Testis (tissue), 3 donors: ENCODE measurements around the gene LRRC56. TPM values are rescaled to one million over a fixed set of nuclear protein-coding genes. Genes with fewer than 3 reads are reported as not detected.
A peak's percentile ranks its signal among the peaks of the same experiment; 100 is the strongest.

Experiments
- DNase-seq: peaks from one replicate; pipeline ENCODE4 v3.0.0-alpha.2; 2019
- H3K27ac ChIP-seq, 2 donors: fragments of 200-600 bp; sonication (generic); one replicate each; pipeline ENCODE4 v1.5.1; 2019
- H3K27me3 ChIP-seq: fragments of 200-600 bp; sonication (generic); one replicate; pipeline ENCODE4 v1.5.1; 2019
- H3K36me3 ChIP-seq: fragments of 200-600 bp; sonication (generic); one replicate; pipeline ENCODE4 v1.5.1; 2017; ENCODE audit warnings: low read depth; ENCODE audit errors: missing control alignments
- H3K4me1 ChIP-seq: fragments of 200-600 bp; sonication (generic); one replicate; pipeline ENCODE4 v1.5.1; 2019
- H3K4me3 ChIP-seq, 2 donors: fragments of 200-600 bp; sonication (generic); one replicate each; pipeline ENCODE4 v1.5.1; 2017 to 2019
- H3K9me3 ChIP-seq: fragments of 200-600 bp; sonication (generic); one replicate; pipeline ENCODE4 v1.5.1; 2017
- POLR2A ChIP-seq: fragments of 450-650 bp; IDR thresholded peaks from one replicate; pipeline ENCODE4 v1.6.1; 2017; ENCODE audit warnings: antibody characterized with exemption, mild to moderate bottlenecking, moderate library complexity
- WGBS, 2 donors: methylation state at CpG; one replicate each; pipeline ENCODE4 v1.1.5; 2018; 5-methylcytosine and 5-hydroxymethylcytosine counted together
- intact Hi-C: fragments of 100-400 bp; cut with DNase I; formaldehyde crosslinking; loops from one replicate; pipeline ENCODE4 v1.15.1; 2023; ENCODE audit warnings: low total_unique reads
- polyA plus RNA-seq: library from polyadenylated mRNA; stranded (reverse); fragments of 350-450 nt; fragmentation: Illumina TruSeq; extraction: RNeasy Lipid Tissue Mini Kit (QIAGEN cat#74804); gene quantifications from one replicate; pipeline ENCODE4 v1.2.3, GENCODE V29; 2014; ENCODE audit warnings: low read depth, low replicate concordance; ENCODE audit not compliant: insufficient read depth
- total RNA-seq, 2 donors: library from RNA; depleted of rRNA; stranded (reverse); fragments of >200 nt; gene quantifications; one replicate each; pipeline ENCODE4 v1.2.3, GENCODE V29; 2016
- TF ChIP-seq, protein P1 (sequence below), 3 experiments: fragments of 450-650 bp in 2 of 3; fragments of 200-600 bp in 1 of 3; sonication (generic) in 1 of 3; IDR thresholded peaks; one replicate each; pipeline ENCODE4 v1.5.1; 2016 to 2019; ENCODE audit warnings: antibody characterized with exemption in 3 of 3, mild to moderate bottlenecking in 2 of 3, moderate library complexity in 1 of 3

The LRRC56 gene
- total and polyA plus RNA-seq, 3 donors from 2014 or later = 11.6 to 23.5 (median 22.2) TPM

GRCh38 chr11:501683-502287 is 35.5 kb upstream of the LRRC56 start:
- Histone ChIP-seq H3K9me3 (no peaks in the 10 kb centered on the region), H3K36me3 (no peaks in the 10 kb centered on the region), H3K27ac (no peak overlapping the region), H3K4me3 (no peak overlapping the region), H3K4me1 (peaks cover 20% of the 10 kb centered on the region), H3K27me3 (no peaks in the 10 kb centered on the region)
- TF ChIP-seq, protein P1, sequence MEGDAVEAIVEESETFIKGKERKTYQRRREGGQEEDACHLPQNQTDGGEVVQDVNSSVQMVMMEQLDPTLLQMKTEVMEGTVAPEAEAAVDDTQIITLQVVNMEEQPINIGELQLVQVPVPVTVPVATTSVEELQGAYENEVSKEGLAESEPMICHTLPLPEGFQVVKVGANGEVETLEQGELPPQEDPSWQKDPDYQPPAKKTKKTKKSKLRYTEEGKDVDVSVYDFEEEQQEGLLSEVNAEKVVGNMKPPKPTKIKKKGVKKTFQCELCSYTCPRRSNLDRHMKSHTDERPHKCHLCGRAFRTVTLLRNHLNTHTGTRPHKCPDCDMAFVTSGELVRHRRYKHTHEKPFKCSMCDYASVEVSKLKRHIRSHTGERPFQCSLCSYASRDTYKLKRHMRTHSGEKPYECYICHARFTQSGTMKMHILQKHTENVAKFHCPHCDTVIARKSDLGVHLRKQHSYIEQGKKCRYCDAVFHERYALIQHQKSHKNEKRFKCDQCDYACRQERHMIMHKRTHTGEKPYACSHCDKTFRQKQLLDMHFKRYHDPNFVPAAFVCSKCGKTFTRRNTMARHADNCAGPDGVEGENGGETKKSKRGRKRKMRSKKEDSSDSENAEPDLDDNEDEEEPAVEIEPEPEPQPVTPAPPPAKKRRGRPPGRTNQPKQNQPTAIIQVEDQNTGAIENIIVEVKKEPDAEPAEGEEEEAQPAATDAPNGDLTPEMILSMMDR (IDR thresholded peaks at IDR 0.05) = no peak
- no peak for TF ChIP-seq POLR2A
- DNase-seq = no peak
- intact Hi-C loops = no loop called here
- WGBS, 2 donors = 74 to 78% methylated on average over 12 to 19 of the region's 19 CpGs

GRCh38 chr11:502288-503178 is 34.8 kb upstream of the LRRC56 start:
- peaks cover 20% of the 10 kb centered on the region for H3K4me1 ChIP-seq
- no peaks in the 10 kb centered on the region for H3K27me3 ChIP-seq
- DNase-seq = no peak
- H3K9me3 ChIP-seq = no peaks in the 10 kb centered on the region
- no peak overlapping the region for H3K4me3 ChIP-seq
- WGBS, 2 donors = 81 to 100% methylated on average over 2 to 10 of the region's 10 CpGs
- intact Hi-C loops = no loop called here
- H3K27ac ChIP-seq = peak overlapping the region in 1 of 2 donors; percentile 83
- TF ChIP-seq POLR2A = no peak
- TF ChIP-seq, protein P1 (IDR thresholded peaks at IDR 0.05) = no peak
- no peaks in the 10 kb centered on the region for H3K36me3 ChIP-seq

DNA sequence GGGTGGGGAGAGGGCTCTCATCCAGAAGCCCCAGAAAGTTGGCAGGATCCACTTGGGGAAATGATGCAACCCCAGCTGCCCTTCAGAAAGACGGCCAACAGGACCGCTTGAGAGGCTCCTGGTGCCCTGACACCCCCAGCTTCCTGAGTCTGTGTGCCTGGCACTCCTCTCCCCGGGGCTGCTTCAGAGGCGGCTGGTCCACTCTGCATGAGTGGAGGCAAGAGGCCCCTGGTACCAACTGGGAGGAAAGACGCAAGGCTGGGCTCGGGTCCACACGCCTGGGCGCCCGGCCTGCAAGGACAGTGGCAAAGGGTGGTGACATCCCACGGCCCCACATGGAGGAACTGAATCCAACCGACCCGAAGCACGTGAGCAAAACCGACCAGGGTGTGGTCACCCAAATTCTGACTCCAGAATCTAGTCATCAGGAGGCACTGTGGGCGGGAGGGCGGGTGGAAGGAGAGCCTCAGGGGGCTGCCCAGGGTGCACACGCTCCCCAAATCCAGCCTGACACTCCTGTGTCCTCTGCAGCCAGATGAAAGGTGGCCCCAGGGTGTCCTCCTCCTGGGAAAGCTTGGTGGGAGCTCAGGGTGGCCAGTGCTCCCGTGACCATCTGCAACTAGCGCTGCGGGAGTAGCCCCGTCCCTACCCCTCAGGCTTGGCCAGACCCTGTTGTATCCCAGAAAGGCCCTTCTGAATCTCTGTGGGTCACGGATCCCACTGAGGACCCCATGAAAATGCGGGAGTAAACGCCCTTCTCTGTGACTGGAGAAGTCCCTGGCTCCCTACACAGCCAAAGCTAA is 33.9 kb upstream of the LRRC56 start:
- no peak for TF ChIP-seq POLR2A
- TF ChIP-seq, protein P1 (IDR thresholded peaks at IDR 0.05) = no peak
- 60 to 72% methylated on average over 14 to 22 of the region's 24 CpGs for WGBS, 2 donors
- intact Hi-C loops = no loop called here
- H3K36me3 ChIP-seq = no peaks in the 10 kb centered on the region
- peak overlapping the region; percentile 46 to 64 for H3K4me3 ChIP-seq
- no peaks in the 10 kb centered on the region for H3K9me3 ChIP-seq
- peaks cover 25% of the 10 kb centered on the region for H3K4me1 ChIP-seq
- peak overlapping the region; percentile 23 to 83 for H3K27ac ChIP-seq
- no peak for DNase-seq
- H3K27me3 ChIP-seq = no peaks in the 10 kb centered on the region

GRCh38 chr11:504053-504993 is 33.0 kb upstream of the LRRC56 start:
- H3K4me1 ChIP-seq = peaks cover 25% of the 10 kb centered on the region
- WGBS, 2 donors = 3 to 8% methylated on average over 34 to 64 of the region's 72 CpGs
- H3K4me3 ChIP-seq = peak overlapping the region; percentile 46 to 64
- intact Hi-C loops = no loop called here
- H3K9me3 ChIP-seq = no peaks in the 10 kb centered on the region
- TF ChIP-seq, protein P1 (IDR thresholded peaks at IDR 0.05) = no peak
- no peak for TF ChIP-seq POLR2A
- no peaks in the 10 kb centered on the region for H3K27me3 ChIP-seq
- H3K36me3 ChIP-seq = no peaks in the 10 kb centered on the region
- peak; percentile 49 for DNase-seq
- H3K27ac ChIP-seq = peak overlapping the region; percentile 23 to 83
